ENCODE measurements around the gene LHX4. TPM values are rescaled to one million over a fixed set of nuclear protein-coding genes. Genes with fewer than 3 reads are reported as not detected.

The LHX4 gene
- total RNA-seq, 1 donor from 2014 or later: not detected

DNA sequence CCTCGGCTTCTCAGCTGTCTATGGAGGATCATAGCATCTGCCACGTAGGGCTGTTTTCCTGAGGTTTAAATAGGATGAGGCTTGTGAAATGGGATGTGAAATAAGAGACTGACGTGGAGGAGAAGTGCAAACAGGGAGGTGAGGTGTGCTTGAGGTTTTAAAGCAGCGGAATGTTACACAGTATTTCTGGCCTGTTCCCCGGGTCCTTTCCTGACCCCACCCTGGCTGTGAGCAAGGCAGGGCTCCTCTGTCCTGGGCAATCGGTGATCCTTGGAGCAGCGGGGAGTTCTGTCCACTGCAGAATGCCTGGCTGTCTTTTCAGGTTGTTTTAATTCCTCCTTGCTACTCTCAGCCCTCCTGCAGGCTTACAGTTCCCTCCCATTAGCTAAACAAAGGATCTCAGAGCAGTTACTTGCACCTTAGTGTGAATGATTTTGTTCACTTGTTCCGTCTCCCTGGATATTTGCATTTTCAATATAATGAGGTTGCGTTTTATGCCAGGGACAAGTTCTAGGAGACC, 38.6 kb downstream of the LHX4 start:
- FAIRE-seq (no peak), DNase-seq (ENCODE audit: low spot score in 2 of 2) (no peak)

- no peak for DNase-seq (ENCODE audit: low spot score in 2 of 2)
- FAIRE-seq: no peak
Observed at GRCh38 chr1:180269645-180270529, 39.8 kb downstream of the LHX4 start.

DNA sequence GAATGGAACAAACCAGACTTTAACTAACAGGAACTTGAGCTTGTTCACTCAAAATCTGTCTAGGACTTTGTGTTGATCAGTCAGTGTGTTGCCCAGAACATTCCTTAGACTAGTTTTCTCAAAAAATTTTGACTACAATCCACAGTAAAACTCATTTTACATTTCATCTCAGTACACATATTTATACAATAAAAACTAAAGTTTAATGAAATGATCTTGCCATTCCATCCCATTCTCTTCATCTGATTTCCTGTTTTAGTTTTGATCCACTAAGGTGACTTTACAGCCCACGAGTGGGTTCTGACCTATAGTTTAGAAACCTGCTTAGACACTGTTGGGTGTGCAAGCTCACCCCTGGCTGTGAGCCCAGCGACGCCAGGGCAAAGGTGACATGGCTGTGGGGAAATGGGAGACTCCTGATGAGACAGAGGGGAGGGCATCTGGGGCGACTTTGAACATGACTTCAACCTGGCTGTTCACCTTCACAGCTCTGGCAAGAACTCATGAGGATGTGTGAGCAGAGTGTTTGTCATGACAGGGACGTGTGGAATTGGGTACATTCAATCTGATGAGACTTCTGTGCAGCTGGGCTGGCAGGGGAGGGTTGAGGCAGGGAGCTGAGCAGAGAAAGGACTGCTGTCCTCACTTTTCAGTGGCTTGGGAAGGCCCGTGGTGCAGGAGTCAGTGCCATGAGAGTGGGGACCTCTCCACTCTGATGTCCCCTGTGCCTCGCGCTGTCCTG, 40.6 kb downstream of the LHX4 start:
- FAIRE-seq (no peak), DNase-seq (ENCODE audit: low spot score in 2 of 2) (no peak)

- FAIRE-seq (no peak), DNase-seq (ENCODE audit: low spot score in 2 of 2) (no peak)
Observed at GRCh38 chr1:180271272-180272255, 41.5 kb downstream of the LHX4 start.

DNA sequence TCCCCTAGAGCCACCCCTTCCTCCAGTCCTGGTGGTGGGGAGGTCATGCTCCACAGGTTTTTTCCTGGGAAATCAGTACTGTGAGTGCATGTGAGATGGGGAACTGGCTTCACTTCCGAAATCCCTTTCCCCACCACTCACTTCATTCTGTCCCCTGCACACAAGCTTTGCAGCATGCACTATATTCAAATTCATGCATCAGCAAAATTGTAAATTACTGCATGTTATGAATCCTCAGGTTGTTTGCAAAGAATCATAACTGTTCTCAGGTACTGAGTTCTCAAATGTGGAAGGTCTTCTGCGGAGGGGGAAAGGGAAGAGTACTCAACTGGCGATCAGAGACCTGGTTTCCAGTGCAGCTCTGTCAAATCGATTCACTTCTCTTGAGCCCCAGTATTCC, 42.3 kb downstream of the LHX4 start:
- FAIRE-seq (no peak), DNase-seq (ENCODE audit: low spot score in 2 of 2) (no peak)

DNA sequence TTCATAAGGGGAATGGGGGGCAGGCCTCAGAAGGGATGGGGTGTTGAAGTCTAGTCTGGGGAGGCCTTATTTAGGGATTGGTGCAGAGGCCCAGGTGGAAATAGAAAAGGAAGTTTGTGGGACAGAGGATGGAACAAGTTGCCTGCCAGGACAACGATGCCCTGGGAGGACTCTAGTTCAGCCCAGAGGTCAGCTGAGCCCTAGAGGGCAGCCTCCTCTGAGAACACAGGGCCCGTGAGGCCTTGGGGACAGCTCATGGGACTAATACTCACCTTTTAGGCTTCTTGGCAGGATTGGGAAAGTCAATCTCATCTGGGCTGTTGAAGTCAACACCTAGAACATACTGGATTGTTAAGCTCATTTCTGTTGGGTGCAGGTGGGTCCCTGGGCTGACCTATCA, 43.0 kb downstream of the LHX4 start:
- FAIRE-seq: no peak
- DNase-seq (ENCODE audit: low spot score in 2 of 2): no peak

GRCh38 chr1:180274221-180274620, 44.2 kb downstream of the LHX4 start:
- FAIRE-seq (no peak), DNase-seq (ENCODE audit: low spot score in 2 of 2) (no peak)

- FAIRE-seq (no peak), DNase-seq (ENCODE audit: low spot score in 2 of 2) (no peak)
Observed at GRCh38 chr1:180275726-180276125, 45.7 kb downstream of the LHX4 start.

- no peak for DNase-seq (ENCODE audit: low spot score in 2 of 2)
- no peak for FAIRE-seq
Observed at GRCh38 chr1:180277476-180278193, 47.6 kb downstream of the LHX4 start.

DNA sequence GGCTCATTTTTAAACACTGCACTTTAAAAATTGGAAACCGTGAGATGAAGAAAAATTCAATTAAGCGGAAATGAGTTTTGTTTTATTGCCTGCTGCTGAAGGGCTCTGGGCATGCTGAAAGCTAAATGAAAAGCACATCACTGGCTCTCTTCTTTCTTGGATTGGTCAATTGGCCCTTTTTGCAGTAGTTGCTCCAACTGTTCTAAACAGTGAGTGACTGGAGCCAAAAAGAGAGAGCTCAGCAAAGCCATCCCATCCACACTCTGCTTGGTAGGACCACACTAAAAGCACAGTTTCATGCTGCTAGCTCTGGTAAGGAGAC, 48.1 kb downstream of the LHX4 start:
- DNase-seq (ENCODE audit: low spot score in 2 of 2): no peak
- no peak for FAIRE-seq

- FAIRE-seq (no peak), DNase-seq (ENCODE audit: low spot score in 2 of 2) (no peak)
Observed at GRCh38 chr1:180278596-180279395, 48.7 kb downstream of the LHX4 start.

DNA sequence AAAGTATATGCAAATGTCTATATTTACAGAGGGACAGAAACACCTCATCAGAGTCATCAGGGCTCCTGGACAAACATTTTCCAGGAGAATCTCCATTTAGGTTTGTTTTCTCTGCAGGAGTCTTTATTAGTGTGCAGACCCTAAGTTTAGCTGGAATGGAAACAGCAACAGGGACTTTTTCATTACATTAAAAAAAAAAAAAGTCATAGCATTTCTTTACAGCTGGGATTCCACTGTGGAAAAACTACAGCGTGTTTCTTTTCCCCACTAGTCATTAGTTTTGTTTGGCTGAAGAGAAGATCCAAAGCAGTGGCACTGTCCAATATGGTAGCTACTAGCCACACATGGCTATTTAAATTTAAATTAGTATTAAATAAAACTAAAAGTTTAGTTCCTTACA, 49.6 kb downstream of the LHX4 start:
- no peak for FAIRE-seq
- no peak for DNase-seq (ENCODE audit: low spot score in 2 of 2)

- FAIRE-seq: no peak
Observed at GRCh38 chr1:180280617-180281016, 50.6 kb downstream of the LHX4 start.

GRCh38 chr1:180281490-180281889, 51.4 kb downstream of the LHX4 start:
- FAIRE-seq (no peak), DNase-seq (ENCODE audit: low spot score in 2 of 2) (no peak)

More at GRCh38 chr1:180280617-180281016, 50.6 kb downstream of the LHX4 start:
- DNase-seq (ENCODE audit: low spot score in 2 of 2): no peak

DNA sequence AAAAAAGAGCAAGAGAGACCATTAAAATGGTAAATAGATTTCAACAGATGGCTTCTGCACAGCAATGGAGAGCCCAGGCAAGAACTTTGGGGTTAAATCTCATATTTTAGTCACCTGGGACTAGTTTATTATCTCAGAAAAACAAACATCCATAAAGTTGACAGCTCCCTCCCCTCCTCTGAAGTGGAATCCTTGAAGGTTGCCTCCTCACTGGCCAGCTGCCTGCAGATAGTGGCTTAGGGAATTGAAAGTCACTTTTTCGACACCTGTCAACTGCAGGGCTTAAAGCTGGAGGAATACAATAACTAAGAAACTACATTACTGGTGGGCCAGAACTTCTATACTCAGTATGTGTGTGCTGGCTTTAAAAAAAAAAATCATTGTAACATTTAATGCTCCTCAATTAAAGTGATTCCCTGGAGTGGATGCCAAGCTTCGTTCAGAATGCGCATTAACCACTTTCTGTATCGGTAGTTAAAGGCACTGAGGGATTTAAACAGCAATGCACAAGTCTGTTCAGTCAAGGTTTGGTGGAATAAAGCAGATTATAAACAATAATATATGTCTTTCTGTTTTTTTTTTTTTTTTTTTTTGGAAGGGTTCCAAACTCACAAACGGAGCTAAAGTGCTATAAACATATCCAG, 52.5 kb downstream of the LHX4 start:
- FAIRE-seq: no peak
- no peak for DNase-seq (ENCODE audit: low spot score in 2 of 2)

DNA sequence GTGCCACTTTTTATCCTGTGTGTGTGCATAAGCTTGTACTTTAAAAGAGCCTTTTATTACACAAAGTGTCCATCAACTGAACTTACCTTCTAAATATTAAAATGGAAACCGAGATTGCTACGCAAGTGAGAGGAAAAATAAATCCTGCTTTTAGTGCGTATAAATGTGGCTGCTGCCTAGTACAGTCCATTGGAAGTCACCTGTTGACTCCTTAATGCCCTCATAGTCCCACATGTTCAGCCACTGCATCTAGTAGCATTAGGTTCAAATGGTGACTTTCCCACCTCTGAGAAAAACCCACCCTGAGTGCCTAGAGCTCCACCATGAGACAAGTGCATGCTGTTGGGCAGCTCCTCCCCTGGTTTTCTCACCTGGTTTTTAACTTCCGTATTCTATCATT, 53.0 kb downstream of the LHX4 start:
- no peak for DNase-seq (ENCODE audit: low spot score in 2 of 2)
- FAIRE-seq: no peak

- no peak for FAIRE-seq
- DNase-seq (ENCODE audit: low spot score in 2 of 2): no peak
Observed at GRCh38 chr1:180286417-180286816, 56.4 kb downstream of the LHX4 start.

DNA sequence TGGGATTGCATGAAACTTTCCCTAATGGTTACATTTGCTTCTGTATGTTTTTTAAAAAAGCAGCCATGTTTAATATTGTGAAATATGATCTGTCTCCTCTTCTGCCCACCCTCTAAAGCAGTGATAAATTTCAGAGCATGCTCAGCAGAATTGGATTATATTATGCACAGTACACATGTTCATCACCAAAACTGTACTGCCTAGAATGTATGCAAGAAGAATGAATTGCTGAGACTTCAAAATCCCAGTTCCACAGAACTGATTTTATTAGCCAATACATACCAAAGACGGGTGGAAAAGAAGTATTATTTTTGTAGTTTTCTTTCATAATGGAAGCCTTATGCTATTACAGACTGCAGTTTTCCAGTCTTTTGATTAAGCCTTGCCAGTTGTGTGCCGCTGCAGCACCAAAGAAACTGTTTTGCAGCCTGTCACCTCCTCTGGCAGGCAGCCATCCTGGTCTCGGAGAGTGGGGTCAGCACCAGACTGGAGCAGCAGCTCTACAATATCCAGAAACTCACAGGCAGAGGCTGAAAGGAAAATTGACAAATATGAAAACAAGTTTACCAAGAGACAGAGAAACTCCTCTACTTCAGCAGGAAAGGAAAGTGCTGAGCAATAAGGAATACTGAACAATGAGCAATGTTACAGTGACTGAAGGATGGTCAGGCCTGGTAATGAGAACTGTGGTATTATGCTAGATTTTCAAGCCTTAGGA, 58.1 kb downstream of the LHX4 start:
- DNase-seq (ENCODE audit: low spot score in 2 of 2) (no peak), FAIRE-seq (no peak)
